ENCODE data around the gene SLC5A3. TPM values are rescaled to one million over a fixed set of nuclear protein-coding genes. Genes with fewer than 3 reads are reported as not detected.

SLC5A3 gene
- total RNA-seq (2014; rRNA removed; shearing (Covaris generic)): 7.5 and 8.4 TPM in 2 replicates

DNA sequence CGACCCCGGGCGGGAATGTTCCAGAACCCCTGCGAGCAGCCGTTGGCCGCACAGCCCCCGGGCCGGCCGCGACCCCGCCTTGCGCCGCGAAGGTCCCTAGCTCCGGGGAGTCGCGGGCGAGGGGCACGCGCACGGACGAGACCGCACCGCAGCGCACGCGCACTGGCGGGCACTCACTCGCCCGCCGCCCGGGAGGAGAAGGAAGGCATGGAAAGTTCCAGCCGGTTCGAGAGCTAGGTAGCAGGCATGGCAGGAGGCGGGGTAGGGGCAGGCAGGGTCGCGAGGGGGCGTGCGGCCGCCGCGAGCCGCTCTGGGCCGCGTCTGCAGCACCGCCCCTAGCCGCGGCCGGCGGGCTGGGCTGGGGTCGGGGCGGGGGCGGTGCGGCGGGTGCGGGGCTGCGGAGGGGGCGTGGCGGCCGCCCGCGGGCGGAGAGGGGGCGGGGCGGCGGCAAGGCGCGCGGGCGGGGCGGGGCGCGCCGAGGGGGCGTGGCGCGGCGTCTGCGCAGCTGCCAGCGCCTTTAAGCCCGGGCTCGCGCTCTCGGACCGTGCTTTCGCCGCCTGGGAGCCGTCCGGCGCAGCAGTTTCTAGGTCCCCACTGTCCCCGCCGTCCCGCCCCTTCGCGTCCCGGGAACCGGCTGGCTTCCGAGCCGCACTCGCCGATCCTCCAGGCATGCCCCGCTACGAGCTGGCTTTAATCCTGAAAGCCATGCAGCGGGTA lies at the start of gene SLC5A3, which contains the start of gene MRPS6:
Gene SLC5A3, plus strand, starts transcription at position 547 of the 717 bp plus-strand sequence. CDS start 21,621 bp downstream, outside the sequence.
Gene MRPS6, plus strand, starts transcription at position 547 of the 717 bp plus-strand sequence. Its CDS starts 123 bp downstream, at position 670.
- DNase-seq (ENCODE audit: low read depth): peak; percentile 76

DNA sequence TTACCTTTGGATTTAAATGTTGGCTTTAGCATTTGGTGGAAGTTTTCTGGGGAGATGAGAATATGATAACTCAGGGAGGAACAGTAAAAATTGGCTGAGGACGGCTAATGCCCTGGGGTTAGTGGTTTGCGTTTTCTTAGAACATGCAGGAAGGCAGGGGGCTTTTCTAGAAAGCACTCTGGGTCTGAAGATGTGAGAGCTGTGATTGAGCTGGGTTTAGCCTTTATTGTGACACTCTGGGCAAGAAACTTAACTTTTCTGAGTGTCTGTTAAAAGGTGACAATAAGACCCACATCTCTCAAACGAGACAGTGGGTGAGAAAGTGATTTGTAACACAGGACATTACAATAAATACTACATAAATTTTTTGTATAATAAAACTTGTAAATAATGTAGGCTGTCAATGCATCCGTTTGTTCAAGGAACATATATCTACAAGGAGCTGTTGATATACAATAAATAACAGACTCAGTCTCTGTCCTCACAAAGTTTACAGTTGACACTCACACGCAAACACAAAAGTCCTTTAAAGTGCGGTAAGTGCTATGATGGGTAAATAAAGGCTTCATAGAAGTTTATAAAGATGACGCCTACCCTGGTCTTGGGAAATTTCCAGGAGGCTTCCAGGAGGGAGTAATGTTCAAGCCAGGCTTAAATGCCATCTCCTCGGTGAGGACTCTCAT lies 49.5 kb upstream of the SLC5A3 start:
- peak; percentile 34 for DNase-seq (ENCODE audit: low read depth)

DNA sequence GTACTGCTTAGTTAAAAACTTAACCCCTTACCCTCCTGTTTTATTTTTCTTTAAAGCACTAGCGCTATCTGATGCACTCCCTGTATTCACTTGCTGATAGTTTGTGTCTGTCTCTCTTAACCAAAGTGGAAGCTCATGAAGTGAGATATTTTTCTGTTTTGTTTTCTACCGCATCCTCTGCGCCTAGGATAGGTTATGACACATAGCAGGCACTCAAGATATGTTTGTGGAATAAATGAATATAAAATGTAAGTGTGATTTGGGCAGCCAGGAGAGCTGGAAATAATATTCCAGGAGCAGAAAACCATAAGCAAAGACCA lies 49.0 kb upstream of the SLC5A3 start:
- no peak for DNase-seq (ENCODE audit: low read depth)

DNA sequence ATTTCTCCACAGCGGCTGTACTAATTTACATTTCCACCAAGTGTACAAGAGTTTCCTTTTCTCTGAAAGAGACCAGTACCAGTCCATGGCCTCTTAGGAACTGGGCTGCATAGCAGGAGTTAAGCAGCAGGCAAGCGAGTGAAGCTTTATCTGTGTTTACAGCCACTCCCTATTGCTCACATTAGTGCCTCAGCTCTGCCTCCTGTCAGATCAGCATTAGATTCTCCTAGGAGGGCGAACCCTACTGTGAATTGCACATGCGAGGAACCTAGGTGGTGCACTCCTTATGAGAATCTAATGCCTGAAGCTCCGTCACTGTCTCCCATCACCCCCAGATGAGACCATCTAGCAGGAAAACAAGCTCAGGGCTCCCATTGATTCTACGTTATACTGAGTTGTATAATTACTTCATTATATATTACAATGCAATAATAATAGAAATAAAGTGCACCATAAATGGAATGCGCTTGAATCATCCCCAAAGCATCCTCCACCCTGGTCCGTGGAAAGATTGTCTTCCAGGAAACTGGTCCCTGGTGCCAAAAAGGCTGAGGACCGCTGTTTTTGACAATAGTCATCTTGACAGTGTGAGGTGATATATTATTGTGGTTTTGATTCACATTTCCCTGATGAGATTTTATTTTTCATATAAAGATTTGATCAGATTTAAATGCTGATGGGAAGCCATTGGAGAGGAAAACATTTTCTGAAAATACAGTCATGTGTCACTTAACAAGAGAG lies 45.5 kb upstream of the SLC5A3 start:
- DNase-seq (ENCODE audit: low read depth): no peak

DNA sequence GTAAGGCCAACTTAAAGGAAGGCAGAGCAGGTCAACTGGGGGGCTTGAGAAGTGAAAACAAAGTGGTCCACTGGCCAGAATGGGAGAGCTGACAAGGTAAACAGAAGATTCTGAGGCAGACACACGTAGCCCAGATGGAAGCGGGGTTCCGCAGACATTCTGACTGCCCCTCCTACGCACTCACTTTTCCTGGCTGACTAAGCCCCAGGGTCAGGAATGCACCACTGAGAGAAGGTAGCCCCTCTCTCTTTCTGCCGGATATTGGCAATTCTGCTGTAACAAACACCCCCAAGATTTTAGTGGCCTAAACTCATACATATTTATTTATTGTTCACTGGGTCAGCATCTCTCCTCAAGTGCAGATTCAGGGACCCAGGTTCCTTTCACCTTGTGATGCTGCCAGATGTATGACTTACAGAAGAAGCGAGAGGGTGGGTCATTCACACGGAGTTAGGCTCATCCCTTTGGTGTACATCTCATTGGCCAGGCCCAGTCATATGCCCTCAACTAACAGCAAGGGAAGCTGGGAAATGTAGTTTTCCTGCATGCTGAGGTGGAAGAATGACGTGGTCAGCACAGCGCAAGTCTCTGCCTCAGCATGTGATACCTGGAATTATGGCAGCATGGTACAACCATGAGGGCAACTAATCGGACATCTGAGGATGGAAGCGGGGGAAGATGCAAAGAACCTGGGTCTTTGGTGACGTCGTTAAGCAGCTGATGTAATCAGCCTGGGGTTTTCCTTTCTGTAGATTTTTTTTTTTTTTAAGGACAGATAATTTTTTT lies 43.4 kb upstream of the SLC5A3 start:
- peak; percentile 73 for DNase-seq (ENCODE audit: low read depth)

DNA sequence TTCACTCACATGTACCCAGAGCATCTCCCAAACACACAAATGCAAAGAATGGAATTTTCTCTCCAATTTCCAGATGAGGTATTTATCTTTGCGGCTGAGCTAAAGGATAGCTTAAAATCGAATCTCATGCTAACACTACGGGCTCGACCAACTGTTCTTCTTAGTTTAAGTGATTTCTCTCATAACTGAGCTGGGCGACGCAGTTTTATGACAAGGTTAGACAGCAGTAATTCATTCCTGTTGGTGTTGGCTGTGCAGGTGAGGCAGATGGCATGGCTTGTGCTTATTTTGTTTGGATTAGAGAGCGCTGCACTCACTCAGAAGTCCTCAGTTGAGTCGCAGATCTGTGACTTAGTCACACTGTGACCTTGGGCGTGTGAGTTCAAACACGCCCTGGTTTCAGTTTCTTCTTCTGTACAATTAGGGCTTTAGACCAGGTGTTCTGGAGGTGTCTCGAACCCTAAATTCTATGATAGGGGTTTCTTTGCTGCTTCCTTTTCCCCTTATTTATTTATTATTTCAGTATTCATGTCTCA lies 41.5 kb upstream of the SLC5A3 start:
- no peak for DNase-seq (ENCODE audit: low read depth)

DNA sequence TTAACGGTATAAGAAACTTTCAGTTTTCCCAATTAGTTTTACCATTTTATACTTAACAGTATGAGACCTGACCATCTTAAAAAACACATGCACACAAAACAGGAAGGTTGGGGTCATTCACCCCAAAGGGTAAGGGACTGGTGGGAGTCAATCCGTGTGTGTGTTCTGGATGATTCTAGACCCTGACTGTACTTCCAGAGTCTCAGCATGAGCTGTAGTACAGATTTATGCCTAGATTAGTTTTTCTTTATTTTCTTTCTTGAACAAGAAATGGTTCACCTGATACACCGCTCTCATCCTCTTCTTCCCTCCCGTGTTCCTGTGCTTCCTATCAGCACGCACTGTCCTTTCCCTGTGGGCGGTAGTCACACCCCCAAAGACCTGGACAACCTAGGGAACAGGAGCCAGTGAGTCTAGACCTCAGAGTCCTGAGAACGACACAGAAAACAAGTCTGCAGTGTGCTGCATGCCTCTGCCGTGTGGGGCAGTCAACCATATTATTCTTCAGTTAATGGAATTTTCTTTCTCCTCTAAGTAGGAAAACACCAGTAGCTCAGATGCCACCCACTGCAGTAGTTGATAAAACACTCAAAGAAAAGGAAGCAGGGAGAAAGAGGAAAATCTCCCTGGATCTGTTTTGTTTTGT lies 38.9 kb upstream of the SLC5A3 start:
- no peak for DNase-seq (ENCODE audit: low read depth)

DNA sequence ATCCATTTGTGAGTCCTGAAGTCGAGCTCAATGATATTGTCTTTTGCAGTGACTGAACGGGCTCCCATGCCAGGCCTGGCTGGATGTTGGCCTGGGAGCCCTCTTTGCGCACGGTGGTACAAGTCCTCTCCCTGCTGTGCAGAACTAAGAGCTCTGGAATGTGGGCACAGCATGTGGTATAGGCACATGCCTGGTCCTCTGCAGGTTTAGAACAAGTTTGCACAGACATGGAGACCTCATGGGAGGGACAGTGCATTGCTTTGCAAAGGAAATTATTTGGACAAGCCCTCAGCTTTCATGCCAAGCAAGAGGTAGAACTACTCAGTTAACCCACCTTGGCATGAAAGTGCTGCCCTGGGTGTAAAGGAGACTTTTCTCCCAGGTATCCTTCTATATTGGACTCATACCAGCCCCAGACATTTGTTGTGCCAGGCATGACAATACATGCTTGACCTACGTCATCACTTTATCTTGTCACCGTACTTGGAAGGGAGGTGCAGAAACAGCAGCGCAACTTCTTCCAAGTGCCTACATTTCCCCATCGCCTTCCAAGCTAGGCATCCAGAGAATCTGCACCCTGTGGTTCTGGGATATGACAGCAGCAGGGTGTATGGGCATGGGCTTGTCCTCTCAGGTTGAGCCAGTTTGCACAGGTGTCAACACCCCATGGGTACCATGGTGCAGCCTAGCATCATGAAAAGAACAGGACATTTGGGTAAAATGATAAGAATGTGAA lies 37.6 kb upstream of the SLC5A3 start:
- no peak for DNase-seq (ENCODE audit: low read depth)

DNA sequence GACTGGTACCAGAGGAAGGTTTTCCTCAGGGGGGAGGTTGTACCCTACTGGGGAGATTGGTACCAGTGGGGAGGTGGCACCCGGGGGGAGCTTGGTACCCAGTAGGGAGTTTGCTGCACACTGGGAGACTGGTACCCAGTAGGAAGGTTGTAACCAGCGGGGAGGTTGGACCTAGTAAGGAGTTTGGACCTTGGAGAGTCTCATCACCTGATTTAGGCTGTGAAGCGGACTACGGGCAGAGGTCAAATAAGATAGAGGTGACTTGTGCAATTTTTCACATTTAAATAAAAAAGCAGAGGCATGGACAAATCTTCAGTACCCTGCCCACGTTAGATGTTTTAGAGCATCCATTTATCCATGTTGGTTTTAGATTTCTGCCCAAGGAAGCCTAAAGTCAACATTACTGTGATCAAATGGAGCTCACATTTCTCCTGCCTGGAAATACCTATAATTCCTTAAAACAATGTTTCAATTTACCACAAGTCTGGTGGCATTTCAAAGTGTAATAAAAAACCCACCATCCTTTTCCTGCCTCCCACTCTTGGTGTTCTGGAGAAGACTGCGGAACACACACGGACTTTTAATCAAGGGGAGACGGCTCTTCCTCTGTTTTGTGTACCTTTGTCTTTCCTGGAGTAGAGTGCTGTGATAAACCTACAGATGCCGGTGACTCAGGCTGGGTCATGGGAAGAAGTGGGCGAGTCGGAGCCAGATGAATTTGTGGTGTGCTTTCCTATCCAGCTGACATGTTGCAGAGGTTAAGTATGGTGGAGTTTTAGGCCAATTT lies 36.2 kb upstream of the SLC5A3 start:
- no peak for DNase-seq (ENCODE audit: low read depth)

DNA sequence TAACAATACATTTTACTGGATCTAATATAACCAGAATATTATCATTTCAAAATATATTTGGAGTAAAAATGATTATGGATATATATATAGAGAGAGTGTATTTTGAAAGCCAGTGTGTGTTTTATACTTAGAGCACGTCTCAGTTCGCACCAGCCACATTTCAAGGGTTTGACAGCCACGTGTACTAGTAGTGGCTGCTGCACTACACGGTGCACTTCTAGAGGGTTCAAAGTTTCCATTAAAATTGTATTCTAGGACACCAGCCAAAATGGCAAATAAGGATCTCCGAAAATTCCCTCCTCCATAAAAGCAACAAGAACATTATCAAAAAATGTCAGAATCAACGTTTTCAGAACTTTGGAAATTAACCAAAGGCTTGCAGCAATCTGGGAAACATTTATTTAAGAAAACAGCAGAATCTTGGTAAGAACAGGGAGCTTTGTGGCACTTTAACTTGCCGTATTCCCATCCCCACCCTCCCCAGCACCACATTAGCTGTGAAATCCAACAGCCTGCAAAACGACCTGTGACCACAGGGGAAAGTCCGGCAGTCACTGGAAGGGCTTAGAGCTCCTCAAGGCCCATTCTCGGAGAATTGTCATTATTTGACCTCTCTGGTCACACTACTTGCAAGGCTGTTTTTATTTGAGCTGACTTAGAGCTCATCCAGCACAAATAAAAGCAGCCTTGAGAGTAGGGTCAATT lies 33.5 kb upstream of the SLC5A3 start:
- no peak for DNase-seq (ENCODE audit: low read depth)

DNA sequence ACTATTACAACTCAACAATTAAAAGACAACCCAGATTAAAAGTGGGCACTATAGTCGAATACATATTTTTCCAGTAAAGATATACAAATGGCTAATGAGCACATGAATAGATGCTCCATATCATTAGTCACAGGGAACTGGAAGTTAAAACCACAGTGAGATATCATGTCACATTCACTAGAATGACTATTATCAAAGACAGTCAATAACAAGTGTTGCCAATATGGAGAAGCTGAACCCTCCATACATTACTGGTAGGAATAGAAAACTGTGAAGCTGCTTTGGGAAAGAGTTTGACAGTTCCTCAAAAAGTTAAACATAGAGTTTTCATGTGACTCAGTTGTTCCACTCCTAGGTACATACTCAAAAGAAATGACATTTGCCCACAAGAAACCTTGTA lies 30.6 kb upstream of the SLC5A3 start:
- no peak for DNase-seq (ENCODE audit: low read depth)

DNA sequence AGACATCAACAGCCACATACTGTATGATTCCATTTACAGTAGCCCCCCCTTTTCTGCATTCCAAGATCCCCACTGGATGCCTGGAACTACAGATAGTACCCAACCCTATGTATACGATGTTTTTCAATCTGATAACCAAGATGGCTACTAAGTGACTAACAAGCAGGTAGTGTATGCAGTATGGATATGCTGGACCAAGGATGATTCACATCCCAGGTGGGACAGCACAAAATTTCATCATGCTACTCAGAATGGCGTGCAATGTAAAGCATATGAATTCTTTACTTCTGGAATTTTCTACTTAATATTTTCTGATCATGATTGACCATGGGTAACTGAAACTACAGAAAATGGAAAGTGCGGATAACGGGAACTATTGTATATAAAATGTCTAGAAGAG lies 30.0 kb upstream of the SLC5A3 start:
- DNase-seq (ENCODE audit: low read depth): no peak

DNA sequence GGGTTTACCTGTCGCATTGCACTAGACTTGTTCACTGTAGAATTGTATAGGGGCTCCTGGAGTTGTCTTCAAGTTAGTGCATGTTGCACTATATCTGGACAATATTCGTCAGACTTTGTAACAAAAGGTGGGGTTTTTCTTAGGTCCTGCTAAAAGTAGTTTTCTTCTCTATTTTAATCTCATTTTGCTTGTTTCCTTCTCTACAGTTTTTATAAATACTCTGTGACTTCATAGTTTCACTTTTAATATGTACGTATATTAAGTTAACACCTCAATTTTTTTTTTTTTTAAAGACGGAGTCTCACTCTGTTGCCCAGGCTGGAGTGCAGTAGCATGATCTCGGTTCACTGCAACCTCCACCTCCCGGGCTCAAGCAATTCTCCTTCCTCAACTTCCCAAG lies 26.5 kb upstream of the SLC5A3 start:
- DNase-seq (ENCODE audit: low read depth): no peak

DNA sequence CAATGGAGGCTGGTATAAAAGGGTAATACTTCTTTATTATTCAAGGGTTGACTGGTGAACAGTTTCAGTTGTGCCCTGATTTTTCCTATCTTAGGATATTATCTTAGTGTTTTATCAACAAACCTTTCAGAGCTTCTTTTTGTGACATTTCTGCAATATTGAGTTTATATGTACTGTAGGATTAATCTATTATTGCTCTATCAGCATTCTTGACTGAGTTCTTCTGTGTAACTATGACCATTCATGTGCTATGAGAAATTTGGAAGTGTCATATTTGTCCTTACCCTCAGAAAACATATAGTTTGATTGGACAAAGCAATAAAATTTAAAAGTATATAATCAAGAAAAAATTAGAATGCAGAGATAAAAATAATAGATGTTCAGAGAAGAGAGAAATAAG lies 25.5 kb upstream of the SLC5A3 start:
- no peak for DNase-seq (ENCODE audit: low read depth)

DNA sequence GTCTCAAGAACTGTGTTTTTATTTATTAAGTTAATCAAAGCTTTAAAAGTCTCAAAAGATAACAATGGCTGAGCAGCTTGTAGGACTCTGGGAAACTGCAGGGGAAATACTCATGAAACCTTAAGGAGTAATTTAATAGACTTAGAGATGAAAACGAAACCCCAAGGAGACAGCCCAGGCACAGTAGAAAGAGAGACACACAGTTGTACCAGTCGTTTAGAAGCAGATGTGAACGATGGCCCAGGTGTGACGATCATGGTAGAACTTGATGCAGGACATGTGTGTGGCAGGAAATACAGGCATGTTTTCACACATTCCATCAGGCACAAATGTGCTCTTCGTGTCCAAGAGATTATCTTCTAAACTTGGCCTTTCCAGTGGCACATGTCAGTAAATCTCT lies 21.2 kb upstream of the SLC5A3 start:
- DNase-seq (ENCODE audit: low read depth): no peak

DNA sequence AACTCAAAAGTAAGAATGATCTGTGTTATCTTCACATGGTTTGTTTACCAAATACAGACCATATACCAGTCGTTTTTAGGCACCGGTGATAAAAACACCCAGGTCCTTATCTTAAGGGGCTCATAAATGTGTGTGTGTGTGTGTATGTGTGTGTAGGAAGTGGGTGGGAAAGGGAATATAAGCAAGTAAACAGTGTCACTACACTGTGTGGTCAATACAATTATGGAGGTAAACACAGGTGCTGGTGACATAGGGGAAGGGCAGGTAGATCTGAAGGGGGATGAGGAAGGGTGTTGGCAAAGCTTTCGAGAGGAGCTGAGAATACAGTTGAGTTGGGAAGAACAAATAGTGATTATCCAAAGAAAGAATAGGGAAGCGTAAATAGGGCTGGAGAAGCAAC lies 19.1 kb upstream of the SLC5A3 start:
- DNase-seq (ENCODE audit: low read depth): no peak

DNA sequence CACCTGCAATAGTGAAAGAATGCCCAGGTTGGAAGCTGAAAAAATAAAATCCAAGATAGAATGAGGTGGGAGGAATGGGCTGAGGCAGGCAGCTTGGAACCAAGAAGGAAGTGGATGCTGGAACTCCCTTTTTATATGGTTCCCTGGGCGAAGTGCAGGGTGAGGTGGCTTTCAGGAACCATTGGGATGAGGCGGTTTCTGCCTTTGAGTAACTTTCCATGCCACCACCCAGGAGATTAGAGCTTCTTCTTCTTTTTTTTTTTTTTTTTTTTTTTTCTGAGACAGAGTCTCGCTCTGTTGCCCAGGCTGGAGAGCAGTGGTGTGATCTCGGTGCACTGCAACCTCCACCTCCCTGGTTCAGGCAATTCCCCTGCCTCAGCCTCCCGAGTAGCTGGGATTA lies 17.8 kb upstream of the SLC5A3 start:
- DNase-seq (ENCODE audit: low read depth): no peak

DNA sequence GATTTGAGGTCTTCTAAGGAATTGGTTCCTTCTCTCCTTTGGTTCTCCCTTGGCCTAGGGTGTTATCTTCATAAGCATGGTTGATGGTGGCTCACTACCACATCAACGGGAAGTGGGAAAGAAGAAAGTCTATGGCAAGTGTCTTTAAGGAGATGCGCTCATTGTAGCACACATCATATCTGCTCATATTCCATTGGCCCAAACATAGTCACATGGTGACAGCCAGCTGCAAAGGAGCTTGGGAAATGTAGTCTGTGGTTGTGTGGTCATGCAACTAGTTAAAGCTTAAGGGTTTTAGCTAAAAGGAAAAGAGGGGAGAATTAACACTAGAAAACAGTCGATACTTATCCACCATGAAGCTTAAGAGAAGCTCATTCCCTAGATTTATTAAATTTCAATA lies 11.4 kb upstream of the SLC5A3 start:
- peak; percentile 17 for DNase-seq (ENCODE audit: low read depth)

DNA sequence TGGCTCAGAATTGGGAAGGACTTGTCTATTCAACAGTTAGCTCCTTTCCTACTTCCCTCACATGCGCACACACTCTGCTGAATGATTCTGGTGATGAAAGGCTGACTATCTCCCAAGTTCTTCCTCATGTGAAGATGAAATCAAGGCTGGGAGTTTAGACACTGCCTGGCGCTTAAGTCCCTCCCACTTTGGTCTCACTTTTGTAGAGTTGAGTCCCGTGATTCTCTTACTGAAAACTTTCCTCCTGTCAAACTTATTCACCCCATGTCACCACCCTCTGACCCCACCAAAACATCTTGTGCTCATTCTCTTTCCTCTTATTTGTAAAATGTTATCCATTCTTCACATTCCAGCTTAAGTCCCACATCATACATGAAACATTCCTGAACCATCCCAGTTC lies 8.4 kb upstream of the SLC5A3 start:
- no peak for DNase-seq (ENCODE audit: low read depth)
